ENCODE measurements around the gene CRAMP1. TPM values are rescaled to one million over a fixed set of nuclear protein-coding genes. Genes with fewer than 3 reads are reported as not detected.

The CRAMP1 gene
- total RNA-seq, 4 donors from 2014 or later, result 15.7 to 39.3 (median 26.1) TPM

DNA sequence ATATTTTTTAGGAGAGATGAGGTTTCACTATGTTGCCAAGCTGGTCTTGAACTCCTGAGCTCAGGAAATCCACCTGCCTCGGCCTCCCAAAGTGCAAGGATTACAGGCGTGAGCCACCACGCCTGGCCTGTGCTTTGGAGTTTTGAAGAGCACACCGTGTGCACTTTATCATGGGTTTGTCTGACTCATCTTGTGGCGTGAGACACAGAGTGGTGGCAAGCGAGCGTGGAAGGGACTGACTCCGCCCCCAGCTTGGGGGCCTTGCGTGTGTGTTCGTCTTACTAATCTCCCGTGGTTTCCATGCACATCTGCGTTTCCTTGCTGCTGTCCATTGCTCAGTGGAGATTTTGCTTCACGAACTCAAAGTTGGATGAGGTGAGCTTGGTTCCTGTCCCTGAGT, 22.9 kb downstream of the CRAMP1 start:
- Histone ChIP-seq H3K4me1 (no peaks in the 10 kb centered on the region), H3K36me3 (peaks cover 78% of the 10 kb centered on the region), H3K27ac (no peak overlapping the region), H3K4me3 (no peak overlapping the region), H3K27me3 (no peaks in the 10 kb centered on the region), H3K9me3 (no peaks in the 10 kb centered on the region)
- TF ChIP-seq, protein P1, sequence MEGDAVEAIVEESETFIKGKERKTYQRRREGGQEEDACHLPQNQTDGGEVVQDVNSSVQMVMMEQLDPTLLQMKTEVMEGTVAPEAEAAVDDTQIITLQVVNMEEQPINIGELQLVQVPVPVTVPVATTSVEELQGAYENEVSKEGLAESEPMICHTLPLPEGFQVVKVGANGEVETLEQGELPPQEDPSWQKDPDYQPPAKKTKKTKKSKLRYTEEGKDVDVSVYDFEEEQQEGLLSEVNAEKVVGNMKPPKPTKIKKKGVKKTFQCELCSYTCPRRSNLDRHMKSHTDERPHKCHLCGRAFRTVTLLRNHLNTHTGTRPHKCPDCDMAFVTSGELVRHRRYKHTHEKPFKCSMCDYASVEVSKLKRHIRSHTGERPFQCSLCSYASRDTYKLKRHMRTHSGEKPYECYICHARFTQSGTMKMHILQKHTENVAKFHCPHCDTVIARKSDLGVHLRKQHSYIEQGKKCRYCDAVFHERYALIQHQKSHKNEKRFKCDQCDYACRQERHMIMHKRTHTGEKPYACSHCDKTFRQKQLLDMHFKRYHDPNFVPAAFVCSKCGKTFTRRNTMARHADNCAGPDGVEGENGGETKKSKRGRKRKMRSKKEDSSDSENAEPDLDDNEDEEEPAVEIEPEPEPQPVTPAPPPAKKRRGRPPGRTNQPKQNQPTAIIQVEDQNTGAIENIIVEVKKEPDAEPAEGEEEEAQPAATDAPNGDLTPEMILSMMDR (IDR thresholded peaks at IDR 0.05), result no peak
- TF ChIP-seq EP300 (IDR thresholded peaks at IDR 0.05) (no peak), POLR2AphosphoS5 (IDR thresholded peaks at IDR 0.05) (no peak)
- DNase-seq (ENCODE audit: low spot score in 2 of 2), result no peak
- 90% methylated on average over 9 of the region's 13 CpGs for WGBS

GRCh38 chr16:1637526-1637925, 25.4 kb downstream of the CRAMP1 start:
- Histone ChIP-seq H3K36me3 (peaks cover 88% of the 10 kb centered on the region), H3K4me3 (no peak overlapping the region), H3K9me3 (no peaks in the 10 kb centered on the region), H3K4me1 (no peaks in the 10 kb centered on the region), H3K27ac (no peak overlapping the region), H3K27me3 (no peaks in the 10 kb centered on the region)
- TF ChIP-seq, protein P1 (IDR thresholded peaks at IDR 0.05), result no peak
- no peak for TF ChIP-seq EP300 (IDR thresholded peaks at IDR 0.05)
- TF ChIP-seq POLR2A (IDR thresholded peaks at IDR 0.05), result no peak
- no peak for TF ChIP-seq POLR2AphosphoS5 (IDR thresholded peaks at IDR 0.05)
- no peak for DNase-seq (ENCODE audit: low spot score in 2 of 2)
- whole genome bisulfite sequencing, result 89% methylated on average over 11 of the region's 11 CpGs

DNA sequence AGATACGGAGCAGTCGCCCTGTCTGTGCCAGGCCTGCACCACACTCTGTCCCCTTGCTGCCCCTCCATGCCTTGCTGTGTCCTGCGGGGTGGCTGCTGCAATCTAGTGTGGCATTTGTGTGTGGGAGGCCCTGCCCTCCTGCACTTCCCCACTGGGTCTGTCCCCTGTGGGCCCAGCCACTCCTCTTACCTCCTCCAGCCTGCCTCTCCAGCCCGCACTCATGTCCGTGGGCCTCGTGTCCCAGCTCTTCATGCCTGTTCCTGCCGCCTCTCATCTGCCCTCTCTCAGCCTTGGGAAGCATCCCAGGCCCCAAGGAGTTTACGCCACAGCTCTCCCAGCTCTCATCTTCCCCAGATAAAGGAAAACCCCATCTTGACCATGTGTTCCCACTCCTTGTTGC, 26.6 kb downstream of the CRAMP1 start:
- no peaks in the 10 kb centered on the region for H3K9me3 ChIP-seq
- no peaks in the 10 kb centered on the region for H3K27me3 ChIP-seq
- DNase-seq (ENCODE audit: low spot score in 2 of 2), result no peak
- peaks cover 88% of the 10 kb centered on the region for H3K36me3 ChIP-seq
- H3K27ac ChIP-seq, result no peak overlapping the region
- TF ChIP-seq POLR2A (IDR thresholded peaks at IDR 0.05) (no peak), EP300 (IDR thresholded peaks at IDR 0.05) (no peak), POLR2AphosphoS5 (IDR thresholded peaks at IDR 0.05) (no peak)
- TF ChIP-seq, protein P1 (IDR thresholded peaks at IDR 0.05), result no peak
- H3K4me1 ChIP-seq, result no peaks in the 10 kb centered on the region
- WGBS, result 92% methylated on average over 8 of the region's 8 CpGs
- H3K4me3 ChIP-seq, result no peak overlapping the region

GRCh38 chr16:1639282-1639681, 27.1 kb downstream of the CRAMP1 start:
- TF ChIP-seq POLR2A (IDR thresholded peaks at IDR 0.05) (no peak), POLR2AphosphoS5 (IDR thresholded peaks at IDR 0.05) (no peak), EP300 (IDR thresholded peaks at IDR 0.05) (no peak)
- TF ChIP-seq, protein P1 (IDR thresholded peaks at IDR 0.05), result no peak

DNA sequence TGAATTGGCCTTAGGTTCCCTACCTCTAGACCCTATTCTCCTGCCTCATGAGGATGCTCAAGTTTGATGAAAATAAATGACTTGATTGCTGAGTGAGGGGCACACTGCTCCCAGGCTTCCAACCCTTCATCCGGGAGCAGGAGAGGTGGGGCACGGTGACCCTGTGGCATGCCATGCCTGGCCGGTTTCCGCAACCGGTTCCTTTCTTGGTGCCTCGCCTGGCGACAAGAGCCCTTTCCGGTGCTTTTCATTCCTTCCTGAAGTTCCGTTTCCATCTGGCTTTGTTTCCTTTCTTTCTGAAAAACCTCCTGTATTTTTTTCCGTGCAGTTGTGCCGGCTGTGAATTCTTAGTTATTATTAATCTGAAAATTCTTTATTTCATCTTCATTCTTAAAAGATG, 27.7 kb downstream of the CRAMP1 start:
- no peaks in the 10 kb centered on the region for H3K27me3 ChIP-seq
- no peak overlapping the region for H3K4me3 ChIP-seq
- H3K27ac ChIP-seq, result no peak overlapping the region
- H3K9me3 ChIP-seq, result no peaks in the 10 kb centered on the region
- H3K4me1 ChIP-seq, result no peaks in the 10 kb centered on the region
- TF ChIP-seq EP300 (IDR thresholded peaks at IDR 0.05) (no peak), POLR2A (IDR thresholded peaks at IDR 0.05) (no peak)
- DNase-seq (ENCODE audit: low spot score in 2 of 2), result no peak
- 91% methylated on average over 11 of the region's 11 CpGs for WGBS
- H3K36me3 ChIP-seq, result peaks cover 87% of the 10 kb centered on the region

More at GRCh38 chr16:1639282-1639681, 27.1 kb downstream of the CRAMP1 start:
- Histone ChIP-seq H3K27me3 (no peaks in the 10 kb centered on the region), H3K36me3 (peaks cover 88% of the 10 kb centered on the region), H3K9me3 (no peaks in the 10 kb centered on the region), H3K27ac (no peak overlapping the region), H3K4me1 (no peaks in the 10 kb centered on the region), H3K4me3 (no peak overlapping the region)
- 89% methylated on average over 2 of the region's 2 CpGs for WGBS
- DNase-seq (ENCODE audit: low spot score in 2 of 2), result no peak
